SK-N-SH (cell line): ENCODE results near the gene CRYBG1.
A peak's percentile ranks its signal among the peaks of the same experiment; 100 is the strongest.

ENCODE experiments used
- CHD2 ChIP-seq: fragments of 150-350 bp; IDR thresholded peaks from 2 replicates; pipeline ENCODE4 v1.6.1; 2018; ENCODE audit warnings: low read length; ENCODE audit not compliant: partially characterized antibody
- EP300 ChIP-seq, 2 experiments: IDR thresholded peaks; 2 replicates each; pipeline versions ENCODE4 v1.4.0 to v1.6.1; 2012; ENCODE audit warnings: borderline replicate concordance in 1 of 2, low read depth in 1 of 2, low read length in 1 of 2
- POLR2AphosphoS5 ChIP-seq: IDR thresholded peaks from 2 replicates; pipeline ENCODE4 v1.6.1; 2012; ENCODE audit warnings: low read depth, low read length
- REST ChIP-seq: IDR thresholded peaks from 2 replicates; pipeline ENCODE4 v1.6.1; 2012; ENCODE audit warnings: mild to moderate bottlenecking, low read depth, low read length, moderate library complexity
- SIN3A ChIP-seq: IDR thresholded peaks from 2 replicates; pipeline ENCODE4 v1.6.1; 2012; ENCODE audit warnings: low read depth, mild to moderate bottlenecking, low read length, moderate library complexity, borderline replicate concordance
- TAF1 ChIP-seq: IDR thresholded peaks from 2 replicates; pipeline ENCODE4 v1.6.1; 2012; ENCODE audit warnings: low read depth, mild to moderate bottlenecking, low read length, moderate library complexity, borderline replicate concordance
- TCF12 ChIP-seq: IDR thresholded peaks from 2 replicates; pipeline ENCODE4 v1.4.0; 2012
- TF ChIP-seq, protein P1 (sequence below): fragments of 200-600 bp; sonication (generic); IDR thresholded peaks from 2 replicates; pipeline ENCODE4 v1.6.1; 2017; ENCODE audit warnings: antibody characterized with exemption, mild to moderate bottlenecking, moderate library complexity
- TF ChIP-seq, protein P2 (sequence below): fragments of 150-350 bp; IDR thresholded peaks from 2 replicates; pipeline ENCODE4 v1.6.1; 2017; ENCODE audit warnings: antibody characterized with exemption, low read length, low read depth, borderline replicate concordance
- TF ChIP-seq, protein P3 (sequence below): IDR thresholded peaks from 2 replicates; pipeline ENCODE4; 2012

DNA sequence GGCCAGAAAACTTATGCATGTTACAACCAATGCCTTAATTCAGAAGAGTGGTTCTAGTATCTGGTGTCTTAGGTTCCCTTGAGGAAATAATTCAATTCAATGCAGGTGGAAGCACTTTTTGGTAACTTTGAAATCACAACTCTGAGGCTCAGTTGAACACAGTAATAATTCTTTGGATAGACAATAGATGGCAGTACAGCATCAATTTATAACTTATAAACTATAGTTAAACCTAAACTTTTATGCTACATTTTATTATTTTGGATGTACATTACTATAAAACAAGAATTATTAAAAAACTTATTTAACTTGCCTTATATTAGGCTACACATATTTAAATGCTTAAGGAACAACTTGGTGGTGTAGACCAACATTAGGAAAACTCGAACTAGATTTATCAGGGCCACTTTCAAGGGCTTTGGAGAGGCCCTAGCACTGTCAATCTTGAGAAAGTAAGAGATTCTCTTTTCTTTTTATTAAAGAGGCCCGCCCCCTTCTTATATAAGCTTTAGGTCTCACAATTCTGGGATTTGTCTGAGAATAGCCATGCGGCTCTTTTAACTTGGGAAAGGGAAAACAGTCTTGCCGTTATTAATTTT, 85.9 kb downstream of the CRYBG1 start:
- TF ChIP-seq, protein P1, sequence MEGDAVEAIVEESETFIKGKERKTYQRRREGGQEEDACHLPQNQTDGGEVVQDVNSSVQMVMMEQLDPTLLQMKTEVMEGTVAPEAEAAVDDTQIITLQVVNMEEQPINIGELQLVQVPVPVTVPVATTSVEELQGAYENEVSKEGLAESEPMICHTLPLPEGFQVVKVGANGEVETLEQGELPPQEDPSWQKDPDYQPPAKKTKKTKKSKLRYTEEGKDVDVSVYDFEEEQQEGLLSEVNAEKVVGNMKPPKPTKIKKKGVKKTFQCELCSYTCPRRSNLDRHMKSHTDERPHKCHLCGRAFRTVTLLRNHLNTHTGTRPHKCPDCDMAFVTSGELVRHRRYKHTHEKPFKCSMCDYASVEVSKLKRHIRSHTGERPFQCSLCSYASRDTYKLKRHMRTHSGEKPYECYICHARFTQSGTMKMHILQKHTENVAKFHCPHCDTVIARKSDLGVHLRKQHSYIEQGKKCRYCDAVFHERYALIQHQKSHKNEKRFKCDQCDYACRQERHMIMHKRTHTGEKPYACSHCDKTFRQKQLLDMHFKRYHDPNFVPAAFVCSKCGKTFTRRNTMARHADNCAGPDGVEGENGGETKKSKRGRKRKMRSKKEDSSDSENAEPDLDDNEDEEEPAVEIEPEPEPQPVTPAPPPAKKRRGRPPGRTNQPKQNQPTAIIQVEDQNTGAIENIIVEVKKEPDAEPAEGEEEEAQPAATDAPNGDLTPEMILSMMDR: peak; percentile 73
- TF ChIP-seq CHD2 (no peak), SIN3A (no peak), EP300 (IDR thresholded peaks at IDR 0.05; ENCODE audit: borderline replicate concordance in 1 of 2, low read depth in 1 of 2, low read length in 1 of 2) (no peak), TCF12 (no peak), POLR2AphosphoS5 (no peak), REST (no peak), TAF1 (no peak)
- TF ChIP-seq, protein P2, sequence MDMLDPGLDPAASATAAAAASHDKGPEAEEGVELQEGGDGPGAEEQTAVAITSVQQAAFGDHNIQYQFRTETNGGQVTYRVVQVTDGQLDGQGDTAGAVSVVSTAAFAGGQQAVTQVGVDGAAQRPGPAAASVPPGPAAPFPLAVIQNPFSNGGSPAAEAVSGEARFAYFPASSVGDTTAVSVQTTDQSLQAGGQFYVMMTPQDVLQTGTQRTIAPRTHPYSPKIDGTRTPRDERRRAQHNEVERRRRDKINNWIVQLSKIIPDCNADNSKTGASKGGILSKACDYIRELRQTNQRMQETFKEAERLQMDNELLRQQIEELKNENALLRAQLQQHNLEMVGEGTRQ: no peak
- TF ChIP-seq, protein P3, sequence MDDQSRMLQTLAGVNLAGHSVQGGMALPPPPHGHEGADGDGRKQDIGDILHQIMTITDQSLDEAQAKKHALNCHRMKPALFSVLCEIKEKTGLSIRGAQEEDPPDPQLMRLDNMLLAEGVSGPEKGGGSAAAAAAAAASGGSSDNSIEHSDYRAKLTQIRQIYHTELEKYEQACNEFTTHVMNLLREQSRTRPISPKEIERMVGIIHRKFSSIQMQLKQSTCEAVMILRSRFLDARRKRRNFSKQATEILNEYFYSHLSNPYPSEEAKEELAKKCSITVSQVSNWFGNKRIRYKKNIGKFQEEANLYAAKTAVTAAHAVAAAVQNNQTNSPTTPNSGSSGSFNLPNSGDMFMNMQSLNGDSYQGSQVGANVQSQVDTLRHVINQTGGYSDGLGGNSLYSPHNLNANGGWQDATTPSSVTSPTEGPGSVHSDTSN: no peak
